ENCODE data around the gene EXPH5.

- TF ChIP-seq CTCF (IDR thresholded peaks at IDR 0.05; ENCODE audit: low read length): no peak
- no peak for TF ChIP-seq EZH2 (optimal IDR thresholded peaks at IDR 0.05; ENCODE audit: low read depth, low read length)
Measured at GRCh38 chr11:108576523-108576922, 17.0 kb downstream of the EXPH5 start.
